Measurements from ENCODE around the gene GLRA3. TPM values are rescaled to one million over a fixed set of nuclear protein-coding genes. Genes with fewer than 3 reads are reported as not detected.
"Not testable (repeated sequence)": the region's sequence is repeated elsewhere in the genome, so short reads cannot be mapped to it uniquely, and the experiment has no call there.

Gene GLRA3
- total RNA-seq, 1 experiment from 2014 or later = not detected

DNA sequence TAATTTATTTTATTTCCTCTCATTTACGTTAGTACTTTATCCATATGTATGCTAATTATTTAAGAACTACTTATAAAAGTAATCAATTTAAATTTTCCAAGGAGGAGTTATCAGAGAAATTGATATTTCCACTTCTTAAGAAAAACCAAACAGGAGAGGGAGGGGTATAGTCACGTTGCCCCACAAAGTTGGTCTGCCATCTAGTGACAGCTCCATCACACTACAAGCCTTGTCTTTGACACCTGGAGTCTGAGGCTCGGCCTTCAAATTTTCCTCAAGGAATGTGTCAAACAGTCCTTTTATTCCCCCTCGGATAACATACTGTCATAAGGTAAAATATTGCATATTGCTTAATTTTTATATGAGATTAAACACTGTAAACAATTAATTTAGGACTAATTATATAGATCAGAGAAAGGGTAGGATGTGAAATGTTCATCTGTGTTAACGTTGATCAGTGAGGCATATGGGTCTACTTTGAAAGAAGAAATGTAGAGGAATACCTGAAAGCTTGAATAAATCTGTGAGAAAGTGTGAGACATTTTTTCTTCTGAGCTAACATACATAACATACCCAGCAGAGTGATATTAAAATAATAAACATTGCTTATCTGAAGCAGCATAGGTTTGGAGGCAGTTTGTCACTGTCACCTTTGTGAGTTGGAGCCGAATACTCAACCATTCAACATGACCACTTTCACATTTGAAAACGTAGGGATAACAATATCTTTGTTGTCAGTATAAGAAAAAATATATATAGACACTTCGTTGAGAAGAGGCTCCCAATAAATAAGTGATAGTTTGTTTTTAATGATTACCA, 114.4 kb downstream of the GLRA3 start:
- peak; percentile 55 for DNase-seq (ENCODE audit: low spot score)

GRCh38 chr4:174713821-174714220, 115.2 kb downstream of the GLRA3 start:
- DNase-seq (ENCODE audit: low spot score) = no peak

GRCh38 chr4:174713181-174713580, 115.9 kb downstream of the GLRA3 start:
- DNase-seq (ENCODE audit: low spot score) = no peak

DNA sequence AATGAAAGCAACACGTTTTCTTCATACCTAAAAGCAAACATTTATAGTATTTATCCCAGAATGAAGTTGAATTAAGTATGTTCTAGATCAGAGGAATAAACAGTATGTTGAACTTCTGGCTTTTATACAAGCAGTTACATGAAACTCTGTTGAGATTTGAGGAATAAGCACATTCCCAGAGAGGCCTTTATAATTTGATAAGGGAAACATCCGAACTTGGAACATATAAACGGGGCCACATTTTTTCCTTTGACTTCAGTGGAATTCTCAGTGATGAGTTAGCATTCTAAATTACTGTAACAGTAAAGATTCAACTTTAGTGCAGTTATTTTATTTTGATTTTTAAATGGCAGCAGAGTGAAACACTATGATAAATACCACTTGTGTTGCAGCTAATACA, 119.5 kb downstream of the GLRA3 start:
- DNase-seq (ENCODE audit: low spot score) = no peak

DNA sequence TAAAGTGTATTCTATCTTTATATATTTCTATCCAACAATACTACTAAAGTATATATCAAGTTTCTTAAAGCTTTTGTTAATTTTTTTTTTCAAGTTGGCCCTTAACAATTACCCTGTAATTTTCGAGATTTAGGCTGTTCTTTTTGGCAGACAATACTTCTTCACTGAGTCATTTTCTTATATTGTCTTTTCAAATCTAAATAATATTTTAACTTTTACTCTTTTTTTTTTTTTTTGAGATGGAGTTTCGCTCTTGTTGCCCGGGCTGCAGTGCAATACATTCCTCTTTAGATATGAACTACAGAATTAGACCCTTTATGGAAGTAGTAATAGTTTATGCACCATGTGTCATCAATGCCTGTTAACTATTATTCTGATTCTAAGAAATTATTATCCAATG, 120.7 kb downstream of the GLRA3 start:
- DNase-seq (ENCODE audit: low spot score) = no peak

DNA sequence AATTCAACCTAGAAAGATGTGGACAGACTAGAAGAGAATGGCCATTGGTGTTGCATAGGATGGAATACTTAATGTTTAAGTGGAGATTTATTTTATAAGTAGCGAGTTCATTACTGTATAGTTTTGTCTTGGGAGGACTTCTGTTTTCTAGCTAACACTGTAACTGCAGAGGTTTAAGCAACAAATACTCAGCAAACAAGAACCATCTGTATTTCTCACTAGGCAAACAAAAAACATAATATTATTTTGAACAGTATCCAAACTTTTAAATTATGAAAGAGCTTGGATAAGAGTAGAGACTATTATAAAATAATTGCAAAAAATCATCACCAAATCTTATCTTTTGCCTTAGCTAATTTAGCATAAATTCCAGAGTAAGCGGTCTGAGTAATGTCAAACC, 121.1 kb downstream of the GLRA3 start:
- no peak for DNase-seq (ENCODE audit: low spot score)

- no peak for DNase-seq (ENCODE audit: low spot score)
Measured at GRCh38 chr4:174707051-174707676, 121.9 kb downstream of the GLRA3 start.

DNA sequence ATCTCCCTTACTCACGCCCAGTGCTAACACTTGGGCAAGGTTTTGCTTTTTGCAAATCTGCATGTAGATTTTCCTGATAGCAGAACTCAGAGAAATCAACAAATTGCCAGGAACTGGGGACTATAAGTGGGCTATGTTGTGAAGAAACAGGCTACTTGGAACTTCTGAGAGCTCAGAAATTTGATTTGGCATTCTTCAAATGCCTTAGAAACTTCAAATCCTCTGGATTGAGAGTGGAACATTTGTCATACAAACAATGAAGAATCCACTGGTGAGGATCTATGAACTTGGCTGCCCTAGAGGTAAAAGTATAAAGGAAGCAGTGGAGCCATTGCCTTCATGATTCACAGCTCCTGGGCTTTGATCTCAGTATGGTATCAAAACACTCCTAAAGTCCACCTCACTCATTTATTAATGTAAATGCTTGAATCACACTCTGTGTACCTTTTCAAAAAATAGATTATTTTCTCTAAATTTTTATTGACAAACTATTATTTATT, 126.0 kb downstream of the GLRA3 start:
- no peak for DNase-seq (ENCODE audit: low spot score)

DNA sequence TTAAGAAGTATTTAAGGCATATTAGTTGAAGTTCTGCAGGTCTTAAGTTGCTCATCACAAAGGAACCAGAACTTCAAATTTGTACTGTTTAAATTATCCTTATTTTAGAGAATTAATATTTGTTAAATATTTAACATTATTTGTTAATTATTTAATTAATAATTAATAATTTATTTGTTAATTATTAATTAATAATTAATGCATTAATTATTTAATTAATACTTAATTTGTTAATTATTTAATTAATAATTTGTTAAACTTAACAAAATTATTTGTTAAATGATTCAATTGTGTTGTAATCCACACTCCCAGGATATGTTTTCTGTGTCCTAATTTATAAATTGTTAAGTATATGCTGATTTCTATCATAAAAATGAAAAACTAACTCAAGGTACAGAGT, 129.4 kb downstream of the GLRA3 start:
- DNase-seq (ENCODE audit: low spot score) = no peak

DNA sequence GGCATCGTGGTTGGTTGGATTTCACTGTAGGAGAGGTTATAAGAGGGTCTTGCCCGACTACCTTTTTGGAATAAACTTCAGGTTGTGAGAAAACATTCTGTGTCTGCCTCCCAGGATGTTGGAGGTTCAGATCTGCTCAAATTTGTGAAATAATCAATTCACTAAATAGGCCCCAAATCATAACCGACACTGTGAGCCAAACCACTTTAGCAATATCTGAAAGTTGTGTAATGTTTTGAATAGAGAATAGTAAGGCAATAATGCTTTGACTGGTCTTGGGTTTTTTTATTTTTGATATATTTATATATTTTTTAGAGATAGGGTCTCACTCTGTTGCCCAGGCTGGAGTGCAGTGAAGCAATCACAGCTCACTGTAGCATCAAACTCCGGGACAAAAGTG, 131.2 kb downstream of the GLRA3 start:
- DNase-seq (ENCODE audit: low spot score) = no peak

DNA sequence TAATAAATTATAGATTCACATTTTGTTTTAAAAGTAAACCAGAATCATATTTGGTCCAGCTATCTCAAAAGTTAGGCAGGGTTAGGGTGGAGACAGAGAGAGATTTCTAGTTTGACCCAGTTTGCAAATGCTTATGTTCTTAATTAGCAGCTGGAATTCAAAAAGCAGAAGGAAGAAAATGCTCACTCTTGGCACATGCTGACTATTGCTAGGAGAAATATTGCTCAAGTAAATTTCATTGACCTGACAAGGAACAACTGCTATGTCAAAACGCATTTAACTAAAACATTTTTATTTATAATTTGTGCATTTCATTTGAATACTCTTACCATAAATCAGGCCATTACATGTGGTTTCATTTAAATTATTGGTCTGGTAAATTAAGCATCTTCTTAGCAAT, 131.8 kb downstream of the GLRA3 start:
- DNase-seq (ENCODE audit: low spot score) = no peak

DNA sequence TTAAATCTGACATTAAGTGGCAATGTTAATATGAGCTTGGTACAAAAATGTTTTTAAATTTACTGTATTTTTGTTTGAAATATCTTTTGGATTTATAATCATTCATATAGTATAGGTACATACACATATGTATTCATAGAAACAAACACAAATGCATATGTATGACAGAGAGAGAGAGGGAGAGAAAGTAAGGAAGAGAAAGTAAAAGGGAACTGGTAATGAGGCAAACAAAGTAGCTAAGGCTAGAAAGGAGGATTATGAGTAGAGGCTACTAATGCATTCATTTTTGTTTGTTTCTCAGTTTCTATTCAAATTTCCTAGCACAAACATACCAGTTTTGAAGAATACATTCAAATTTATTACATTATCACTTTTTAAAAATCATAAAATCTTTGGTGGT, 132.4 kb downstream of the GLRA3 start:
- DNase-seq (ENCODE audit: low spot score) = no peak

- DNase-seq (ENCODE audit: low spot score) = not testable (repeated sequence)
Measured at GRCh38 chr4:174691876-174692275, 137.2 kb downstream of the GLRA3 start.

DNA sequence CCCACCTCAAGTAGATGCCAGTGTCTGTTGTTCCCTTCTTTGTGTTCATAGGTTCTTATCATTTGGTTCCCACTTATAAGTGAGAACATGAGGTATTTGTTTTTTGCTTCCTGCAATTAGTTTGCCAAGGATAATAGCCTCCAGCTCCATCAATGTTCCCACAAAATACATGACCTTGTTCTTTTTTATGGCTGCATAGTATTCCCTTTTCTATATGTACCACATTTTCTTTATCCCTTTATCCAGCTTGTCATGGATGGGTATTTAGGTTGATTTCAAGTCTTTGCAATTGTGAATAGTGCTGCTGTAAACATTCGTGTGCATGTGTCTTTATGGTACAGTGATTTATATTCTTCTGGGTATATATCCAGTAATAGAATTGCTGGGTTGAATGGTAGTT, 138.4 kb downstream of the GLRA3 start:
- no peak for DNase-seq (ENCODE audit: low spot score)

DNA sequence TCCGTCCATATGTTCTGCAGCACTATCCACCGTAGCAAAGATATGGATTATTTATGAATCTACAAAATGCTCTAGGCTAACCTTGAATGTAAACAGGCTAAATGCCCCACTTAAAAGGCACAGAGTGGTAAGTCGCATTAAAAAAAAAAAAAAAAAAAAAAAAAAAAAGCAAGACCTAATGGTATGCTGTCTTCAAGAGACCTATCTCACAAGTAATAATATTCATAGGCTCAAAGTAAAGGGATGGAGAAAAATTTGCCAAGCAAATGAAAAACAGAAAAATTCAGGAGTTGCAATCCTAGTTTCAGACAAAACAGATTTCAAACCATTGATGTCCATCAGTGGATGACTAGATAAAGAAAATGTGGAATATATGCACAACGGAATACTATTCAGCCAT, 139.4 kb downstream of the GLRA3 start:
- no peak for DNase-seq (ENCODE audit: low spot score)

- no peak for DNase-seq (ENCODE audit: low spot score)
Measured at GRCh38 chr4:174686826-174687225, 142.2 kb downstream of the GLRA3 start.

GRCh38 chr4:174681723-174682300, 147.2 kb downstream of the GLRA3 start:
- no peak for DNase-seq (ENCODE audit: low spot score)

DNA sequence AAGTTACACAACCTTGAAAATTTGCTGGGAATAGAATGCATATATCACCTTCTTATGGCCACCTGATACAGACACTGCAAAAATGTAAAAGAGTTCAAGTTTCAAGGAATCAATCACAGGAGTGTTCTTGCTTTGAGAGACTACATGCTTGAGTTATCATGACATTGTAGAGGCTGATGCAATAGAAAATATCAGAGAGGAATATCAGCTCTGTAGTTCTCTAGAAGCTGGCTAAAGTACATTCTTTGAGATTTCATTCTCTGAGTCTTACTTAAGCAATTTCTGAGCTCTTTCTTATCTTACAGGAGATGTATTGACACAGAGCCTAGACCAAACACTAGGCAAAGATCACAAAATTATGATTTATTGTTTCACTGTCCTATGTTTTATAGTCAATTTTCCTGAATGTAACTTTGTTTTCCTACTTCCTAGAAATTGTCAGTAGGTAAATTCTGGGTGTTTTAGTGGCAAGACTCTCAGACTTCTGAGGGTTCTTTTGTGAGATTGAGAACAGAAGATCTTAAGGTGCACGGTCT, 154.7 kb downstream of the GLRA3 start:
- no peak for DNase-seq (ENCODE audit: low spot score)

DNA sequence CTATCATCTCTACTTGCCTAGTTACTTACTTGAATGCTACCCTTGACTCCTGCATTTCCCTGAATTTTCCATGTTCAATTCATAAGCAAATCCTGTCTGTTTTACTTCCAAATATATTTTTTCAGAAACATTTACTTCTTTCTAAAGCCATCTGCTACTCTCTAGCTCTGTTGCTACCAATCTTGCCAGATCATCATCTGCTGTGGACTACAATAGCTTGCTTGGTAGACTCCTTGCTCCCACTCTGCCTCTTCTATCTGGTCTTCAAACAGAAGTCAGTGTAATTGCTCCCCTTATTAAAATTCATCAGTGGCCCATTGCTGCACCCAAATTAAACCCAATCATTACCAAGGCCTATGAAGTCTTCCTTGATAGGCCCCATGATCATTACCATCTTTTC, 155.2 kb downstream of the GLRA3 start:
- no peak for DNase-seq (ENCODE audit: low spot score)

- DNase-seq (ENCODE audit: low spot score) = no peak
Measured at GRCh38 chr4:174672276-174672675, 156.8 kb downstream of the GLRA3 start.

DNA sequence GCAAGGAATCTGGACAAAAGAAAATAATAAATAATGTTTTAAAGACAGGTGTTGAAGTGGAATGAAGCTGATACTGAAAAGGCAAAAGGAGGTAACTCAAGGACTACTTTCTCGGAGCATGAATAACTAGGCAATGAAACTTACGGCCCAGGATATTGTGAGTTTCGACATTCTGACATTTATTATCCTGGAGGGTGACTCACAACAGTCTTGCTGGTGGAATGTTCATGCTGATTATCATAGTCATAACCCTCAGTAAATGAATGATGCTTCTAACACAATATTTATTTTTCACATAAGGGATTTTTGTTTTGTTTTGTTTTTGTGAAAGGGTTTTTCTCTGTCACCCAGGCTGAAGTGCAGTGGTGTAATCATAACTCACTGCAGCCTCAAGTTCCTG, 159.8 kb downstream of the GLRA3 start:
- peak; percentile 28 for DNase-seq (ENCODE audit: low spot score)

- no peak for DNase-seq (ENCODE audit: low spot score)
Measured at GRCh38 chr4:174665799-174666198, 163.2 kb downstream of the GLRA3 start.

DNA sequence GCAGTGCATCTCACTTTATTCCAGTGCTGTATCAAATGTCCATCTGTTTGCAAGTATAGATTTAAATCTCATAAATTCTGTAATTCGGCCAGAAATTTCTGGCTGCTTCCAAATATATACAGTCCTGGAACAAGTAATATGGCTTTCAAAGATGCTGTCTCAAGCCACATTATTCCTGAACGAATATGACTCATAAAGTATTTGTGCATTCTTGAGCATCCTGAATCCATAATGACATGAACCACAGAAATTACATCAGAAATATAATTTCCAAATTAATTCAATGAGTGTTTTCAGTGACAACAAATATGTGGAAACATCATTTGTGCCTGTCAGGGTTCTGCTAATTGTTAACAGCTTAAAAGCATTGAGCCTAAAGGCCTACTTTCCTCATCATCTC, 165.8 kb downstream of the GLRA3 start:
- no peak for DNase-seq (ENCODE audit: low spot score)
